Measurements from ENCODE around the gene SLC5A5. TPM values are rescaled to one million over a fixed set of nuclear protein-coding genes. Genes with fewer than 3 reads are reported as not detected.

Gene SLC5A5
- total and polyA plus RNA-seq, 2 of the 8 experiments (the other 6 are each of a cell fraction or from before 2014, with no cell fraction given): 1.5 to 1.8 TPM

- H4K8ac ChIP-seq (ENCODE audit: extremely low read depth, insufficient read depth, low read length): peak overlapping the region; percentile 11; the same call in 1 of the 2 replicates
- H2BK20ac ChIP-seq (ENCODE audit: low read length): no peak overlapping the region
- H2BK15ac ChIP-seq (ENCODE audit: low read length): no peak overlapping the region
- H3K79me1 ChIP-seq (ENCODE audit: low read depth, low read length): no peaks in the 10 kb centered on the region
- no peak overlapping the region for H4K5ac ChIP-seq (ENCODE audit: insufficient read length, low read depth, low read length)
- no peak overlapping the region for H3K56ac ChIP-seq (replicated peaks; ENCODE audit: insufficient read length, low read depth, low read length)
- 94% methylated on average over 16 of the region's 16 CpGs; no CpG with 5 or more reads in 1 of the 2 experiments for WGBS, 2 experiments (ENCODE audit: extremely low coverage in 1 of 2, insufficient coverage in 1 of 2, insufficient read length in 1 of 2, insufficient replicate concordance in 2 of 2, low coverage in 1 of 2, low lambda C conversion rate in 2 of 2, missing lambda C conversion rate in 1 of 2)
- no peaks in the 10 kb centered on the region; a peak in 2 of 7 replicates for H3K4me1 ChIP-seq (replicated peaks in 1 of 4; ENCODE audit: control insufficient read depth in 3 of 4, insufficient read depth in 4 of 4, low read length in 3 of 4)
- ChIA-PET CTCF (ENCODE audit: partially characterized antibody) (interaction anchor here (1.0 to 1.8 kb wide), 3 partner anchors 18 to 118 kb away, joined by 3 to 5 read pairs (median 4); partner anchors contain the start of gene RPL18A), POLR2A (ENCODE audit: partially characterized antibody) (interaction anchor here (1.0 to 5.8 kb wide), 3 partner anchors 13 to 55 kb away, joined by 4 to 30 read pairs (median 26); partner anchors contain the start of genes CCDC124 and RPL18A)
- no peak overlapping the region for H3K4ac ChIP-seq (replicated peaks; ENCODE audit: insufficient read length, low read depth, low read length)
- H3K9ac ChIP-seq (replicated peaks in 1 of 4; ENCODE audit: extremely low read depth in 1 of 4, low read depth in 3 of 4, low read length in 3 of 4): no peak overlapping the region
- H2BK120ac ChIP-seq (replicated peaks; ENCODE audit: low read depth, low read length): no peak overlapping the region
- H3K27me3 ChIP-seq (replicated peaks in 1 of 4; ENCODE audit: control insufficient read depth in 3 of 4, extremely low read depth in 1 of 4, insufficient read depth in 3 of 4, low read length in 3 of 4): peaks cover 0 to 4% (median 3%) of the 10 kb centered on the region in 4 experiments; a peak in 3 of 7 replicates
- no peak overlapping the region for H2BK5ac ChIP-seq (ENCODE audit: low read depth, low read length)
- H3K4me3 ChIP-seq (ENCODE audit: extremely low read depth in 1 of 4, insufficient read depth in 2 of 4, low read depth in 3 of 4, low read length in 4 of 4): no peak overlapping the region
- no peaks in the 10 kb centered on the region for H3K36me3 ChIP-seq (ENCODE audit: control insufficient read depth in 2 of 4, insufficient read depth in 4 of 4, low read length in 3 of 4)
- H4K91ac ChIP-seq (replicated peaks; ENCODE audit: insufficient read length, low read length): no peak overlapping the region
- no peaks in the 10 kb centered on the region for H3K79me2 ChIP-seq (ENCODE audit: control insufficient read depth in 1 of 2, insufficient read depth in 2 of 2, low read length in 2 of 2)
- no peak overlapping the region for H3K14ac ChIP-seq (ENCODE audit: insufficient read length)
- no peak overlapping the region for H3K27ac ChIP-seq (ENCODE audit: low read depth, low read length)
- DNase-seq (ENCODE audit: low read depth in 1 of 2, low spot score in 2 of 2) (no peak), FAIRE-seq (no peak)
- peaks cover 0 to 1% of the 10 kb centered on the region in 2 experiments for H4K20me1 ChIP-seq (replicated peaks in 1 of 2; ENCODE audit: control insufficient read depth in 1 of 2, insufficient read depth in 2 of 2, low read length in 2 of 2)
- H3K9me3 ChIP-seq (ENCODE audit: insufficient read depth in 2 of 2, low read depth in 1 of 2, low read length in 1 of 2): no peaks in the 10 kb centered on the region
- H2AFZ ChIP-seq (ENCODE audit: low read length): no peak overlapping the region
- peaks cover 10% of the 10 kb centered on the region; the same call in 1 of the 2 replicates for H3K23me2 ChIP-seq (ENCODE audit: low read depth, low read length)
- H3K4me2 ChIP-seq (ENCODE audit: insufficient read depth in 1 of 2, low read depth in 2 of 2, low read length in 2 of 2): no peak overlapping the region
- H2AK5ac ChIP-seq (ENCODE audit: low read depth, low read length): no peak overlapping the region
- no peak for TF ChIP-seq ATF2 (IDR thresholded peaks at IDR 0.05; ENCODE audit: low read length)
- TF ChIP-seq CEBPB (IDR thresholded peaks at IDR 0.05; ENCODE audit: low read depth, low read length): no peak
- no peak for TF ChIP-seq TEAD4 (IDR thresholded peaks at IDR 0.05; ENCODE audit: low read depth, low read length)
- TF ChIP-seq RXRA (IDR thresholded peaks at IDR 0.05; ENCODE audit: insufficient read depth, low read depth, low read length): no peak
- no peak overlapping the region for H3K18ac ChIP-seq (ENCODE audit: extremely low read depth, low read length)
- no peak overlapping the region for H3K23ac ChIP-seq (ENCODE audit: insufficient read length)
- no peak overlapping the region for H2BK12ac ChIP-seq (ENCODE audit: low read depth, low read length)
Measured at GRCh38 chr19:17877696-17878095, 6.0 kb downstream of the SLC5A5 start.
